HG03025 (cell line): ENCODE results near the gene EPHX1.

Experiments
- ATAC-seq: cut with Tn5 transposase; IDR thresholded peaks from one replicate; pipeline ENCODE4 v1.9.1; 2021; ENCODE audit warnings: mild to moderate bottlenecking, moderate library complexity; ENCODE audit not compliant: unreplicated experiment, low FRiP score

The EPHX1 gene

GRCh38 chr1:225840223-225840610 lies 30.3 kb downstream of the EPHX1 start:
- no peak for ATAC-seq

GRCh38 chr1:225840713-225841112 lies 30.8 kb downstream of the EPHX1 start:
- no peak for ATAC-seq

- ATAC-seq: no peak
Observed at GRCh38 chr1:225842074-225842473, 32.1 kb downstream of the EPHX1 start.

GRCh38 chr1:225842788-225843425 lies 33.0 kb downstream of the EPHX1 start:
- ATAC-seq: no peak

GRCh38 chr1:225843426-225843795 lies 33.5 kb downstream of the EPHX1 start:
- no peak for ATAC-seq

- no peak for ATAC-seq
Observed at GRCh38 chr1:225844236-225845061, 34.5 kb downstream of the EPHX1 start.

GRCh38 chr1:225845097-225845496 lies 35.2 kb downstream of the EPHX1 start:
- no peak for ATAC-seq

- ATAC-seq: no peak
Observed at GRCh38 chr1:225845571-225846259, 35.8 kb downstream of the EPHX1 start.

GRCh38 chr1:225846331-225847310 lies 36.7 kb downstream of the EPHX1 start:
- ATAC-seq: no peak

GRCh38 chr1:225847610-225848009 lies 37.7 kb downstream of the EPHX1 start:
- peak; percentile 6 for ATAC-seq

GRCh38 chr1:225848030-225848955 lies 38.4 kb downstream of the EPHX1 start:
- ATAC-seq: peak; percentile 60

- ATAC-seq: no peak
Observed at GRCh38 chr1:225849925-225850324, 40.0 kb downstream of the EPHX1 start.

GRCh38 chr1:225850370-225850769 lies 40.4 kb downstream of the EPHX1 start:
- no peak for ATAC-seq

GRCh38 chr1:225851805-225852204 lies 41.9 kb downstream of the EPHX1 start:
- peak; percentile 35 for ATAC-seq

- ATAC-seq: no peak
Observed at GRCh38 chr1:225852413-225853124, 42.6 kb downstream of the EPHX1 start.

- ATAC-seq: no peak
Observed at GRCh38 chr1:225853441-225853840, 43.5 kb downstream of the EPHX1 start.

GRCh38 chr1:225855503-225856300 lies 45.8 kb downstream of the EPHX1 start:
- no peak for ATAC-seq

- no peak for ATAC-seq
Observed at GRCh38 chr1:225857256-225857655, 47.3 kb downstream of the EPHX1 start.
